Left lobe of liver (tissue), 2 donors: ENCODE measurements around the gene KLHL34. TPM values are rescaled to one million over a fixed set of nuclear protein-coding genes. Genes with fewer than 3 reads are reported as not detected.
A peak's percentile ranks its signal among the peaks of the same experiment; 100 is the strongest.

Experiments used
- ATAC-seq: fragments of 200-7000 bp; cut with Tn5 transposase; one replicate; pipeline ENCODE4 v1.9.1; 2020; ENCODE audit warnings: mild to moderate bottlenecking, moderate library complexity
- DNase-seq: peaks from one replicate; pipeline ENCODE4 v3.0.0-alpha.2; 2020; ENCODE audit warnings: low spot score
- total RNA-seq: library from RNA; stranded (reverse); gene quantifications from one replicate; pipeline ENCODE4 v1.2.1, GENCODE V29; 2021
- donor health status: DM: no; HTN: no; CAD: no; lungs with moderate emphysema.
- donor health status: DM: no; HTN: yes; CAD: no.

Gene KLHL34, protein sequence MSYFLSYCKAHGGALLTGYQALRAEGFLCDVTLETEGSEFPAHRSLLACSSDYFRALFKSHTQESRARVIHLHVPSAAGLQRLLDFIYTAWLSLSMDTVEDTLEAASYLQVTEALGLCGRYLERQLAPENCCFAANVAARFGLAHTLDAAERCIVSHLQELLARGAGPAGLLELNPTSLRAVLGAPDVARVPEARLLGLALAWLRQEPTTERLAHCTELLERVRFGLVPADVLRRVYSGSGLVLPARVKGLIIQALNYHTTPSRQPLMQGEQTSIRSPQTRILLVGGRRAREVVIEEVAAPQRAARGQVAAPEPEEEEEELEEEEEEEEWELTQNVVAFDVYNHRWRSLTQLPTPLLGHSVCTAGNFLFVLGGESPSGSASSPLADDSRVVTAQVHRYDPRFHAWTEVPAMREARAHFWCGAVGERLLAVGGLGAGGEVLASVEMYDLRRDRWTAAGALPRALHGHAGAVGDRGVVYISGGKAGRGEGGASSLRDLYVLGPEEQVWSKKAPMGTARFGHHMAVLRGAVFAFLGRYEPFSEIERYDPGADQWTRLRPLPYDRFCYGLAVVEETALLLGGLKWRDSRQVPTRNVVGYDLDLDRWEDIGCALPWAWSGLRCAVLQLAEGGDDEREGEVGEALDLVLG
- 0.33 TPM for total RNA-seq

- ATAC-seq: peak; percentile 94
- no peak for DNase-seq
Observed at GRCh38 chrX:21658152-21658737, at the start of gene KLHL34. Gene KLHL34 (minus strand): TSS chrX:21658330. CDS start chrX:21657788, 542 bp downstream.

- no peak for ATAC-seq
- DNase-seq: no peak
Observed at GRCh38 chrX:21705225-21705624, 47.1 kb upstream of the KLHL34 start.

DNA sequence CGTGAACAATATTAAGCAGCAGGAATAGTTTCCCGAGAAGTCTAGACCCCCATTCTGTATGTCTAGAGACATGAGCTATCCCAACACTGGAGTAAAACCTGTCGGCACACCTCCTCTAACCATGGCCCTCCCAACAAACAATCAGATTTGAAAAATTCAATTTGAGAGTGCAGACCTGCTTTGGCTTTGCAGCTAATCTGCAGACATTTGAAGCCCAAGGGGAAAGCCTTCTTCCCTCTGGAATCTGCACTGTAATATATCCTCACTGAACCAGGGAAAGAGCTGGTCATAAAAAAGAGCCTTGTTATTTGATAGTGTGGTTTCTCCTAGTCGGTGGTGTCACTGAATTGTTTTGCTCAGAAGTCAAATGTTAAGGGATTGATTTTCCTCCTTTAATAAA lies 44.6 kb upstream of the KLHL34 start:
- no peak for ATAC-seq
- no peak for DNase-seq

DNA sequence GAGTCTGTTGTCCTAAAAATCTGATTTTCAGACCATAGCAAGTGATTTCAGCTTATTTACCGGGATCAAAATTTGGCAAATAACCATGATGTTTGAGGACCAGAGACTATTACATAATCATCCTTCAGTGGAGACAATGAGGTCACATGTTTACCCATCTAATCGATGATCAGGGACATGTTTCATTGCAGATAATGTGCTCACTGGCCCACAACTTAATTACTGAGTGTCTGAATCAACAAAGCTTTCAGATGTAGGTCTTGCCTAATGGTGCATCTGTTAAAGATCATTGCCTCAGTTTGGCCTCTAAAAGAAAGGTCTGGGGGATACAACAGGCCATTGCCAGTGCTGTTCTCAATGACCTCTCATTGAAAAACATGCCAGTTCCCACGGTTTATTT lies 42.8 kb upstream of the KLHL34 start:
- ATAC-seq (peak; percentile 77), DNase-seq (no peak)

- DNase-seq (no peak), ATAC-seq (no peak)
Observed at GRCh38 chrX:21700275-21700674, 42.1 kb upstream of the KLHL34 start.

GRCh38 chrX:21699136-21699535 lies 41.0 kb upstream of the KLHL34 start:
- DNase-seq (no peak), ATAC-seq (no peak)

DNA sequence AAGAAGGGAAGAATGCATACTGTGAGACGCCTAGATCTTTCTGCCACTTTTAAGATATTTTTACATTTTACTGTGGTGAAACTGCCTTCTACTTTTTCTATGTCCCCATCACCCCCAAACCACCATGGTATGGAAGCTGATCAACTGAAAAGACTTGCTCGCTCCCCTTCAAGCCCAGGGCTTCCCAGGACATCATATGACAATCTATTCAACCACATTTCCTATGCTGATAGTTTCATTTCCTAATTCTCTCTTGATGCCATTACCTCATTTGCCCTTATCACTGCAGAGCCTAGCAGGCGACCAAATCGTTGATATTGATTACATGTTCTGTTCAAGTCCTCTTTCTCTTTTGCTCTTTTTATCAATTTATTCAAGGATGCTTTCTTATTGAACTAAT lies 40.1 kb upstream of the KLHL34 start:
- ATAC-seq: no peak
- no peak for DNase-seq

DNA sequence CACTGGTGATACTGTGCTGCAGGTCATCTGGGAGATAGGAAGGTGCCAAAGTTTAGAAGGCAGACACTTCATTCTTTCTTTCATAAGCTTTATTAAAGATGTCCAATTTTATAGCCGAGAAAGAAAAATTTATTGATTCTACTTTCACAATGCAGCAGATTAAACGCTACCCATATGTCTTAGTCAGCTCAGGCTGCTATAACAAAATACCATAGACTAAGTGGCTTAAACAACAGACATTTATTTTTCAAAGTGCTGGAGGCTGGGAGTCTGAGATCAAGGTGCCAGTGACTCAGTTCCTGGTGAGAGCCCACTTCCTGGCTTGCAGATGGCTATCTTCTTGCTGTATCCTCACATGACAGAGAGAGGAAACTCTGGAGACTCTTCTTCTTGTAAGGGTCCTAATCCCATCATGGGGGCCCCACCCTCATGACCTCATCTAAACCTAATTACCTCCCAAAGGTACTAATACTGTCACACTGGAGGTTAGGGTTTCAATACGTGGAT lies 33.4 kb upstream of the KLHL34 start:
- DNase-seq: no peak

GRCh38 chrX:21683941-21684340 lies 25.8 kb upstream of the KLHL34 start:
- no peak for DNase-seq
- ATAC-seq: peak; percentile 23

More for the DNA sequence above, 33.4 kb upstream of the KLHL34 start:
- ATAC-seq: no peak

DNA sequence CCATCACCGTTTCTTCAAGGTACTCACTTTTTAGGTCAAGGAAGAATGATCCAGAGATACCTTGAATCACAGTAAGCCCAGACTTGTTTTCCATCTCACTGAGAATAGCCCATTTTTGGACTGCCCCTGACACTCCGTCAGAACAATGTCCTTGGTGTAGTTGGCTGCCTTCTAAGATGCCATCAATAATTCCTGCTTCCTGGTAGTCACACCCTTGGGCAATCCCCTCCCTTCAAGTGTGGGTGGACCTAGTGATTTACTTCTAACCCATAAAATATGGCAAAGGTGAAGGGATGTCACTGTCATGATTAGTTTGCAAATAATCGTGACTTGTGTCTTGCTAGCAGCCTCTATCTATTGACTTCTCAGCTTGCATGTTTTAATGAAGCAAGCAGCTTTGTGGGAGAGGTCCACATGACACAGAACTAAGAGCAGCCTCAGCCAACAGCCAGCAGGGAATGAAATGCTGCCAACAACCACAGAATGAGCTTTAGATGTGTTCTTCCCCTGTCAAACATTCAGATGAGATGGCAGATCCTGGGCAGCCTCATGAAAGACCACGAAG lies 20.0 kb upstream of the KLHL34 start:
- DNase-seq: no peak
- no peak for ATAC-seq

DNA sequence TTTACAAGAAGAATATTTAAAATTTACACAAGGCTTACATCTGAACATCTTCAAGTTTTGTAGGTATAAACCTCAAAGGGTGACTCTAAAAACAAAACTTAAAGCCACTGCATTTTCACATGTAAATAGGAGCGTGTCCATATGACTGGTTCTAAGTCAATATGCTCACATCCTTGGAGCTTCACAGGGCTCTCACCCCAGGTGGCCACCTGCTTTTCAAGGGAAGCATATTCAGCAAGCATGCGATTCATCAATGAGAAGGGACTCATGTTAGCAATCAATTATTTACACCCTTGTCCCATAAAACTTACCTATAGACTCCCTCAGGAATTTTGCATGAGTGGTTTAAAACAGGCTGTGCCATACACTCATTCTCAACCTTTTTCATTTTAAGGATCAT lies 17.8 kb upstream of the KLHL34 start:
- ATAC-seq (no peak), DNase-seq (no peak)

DNA sequence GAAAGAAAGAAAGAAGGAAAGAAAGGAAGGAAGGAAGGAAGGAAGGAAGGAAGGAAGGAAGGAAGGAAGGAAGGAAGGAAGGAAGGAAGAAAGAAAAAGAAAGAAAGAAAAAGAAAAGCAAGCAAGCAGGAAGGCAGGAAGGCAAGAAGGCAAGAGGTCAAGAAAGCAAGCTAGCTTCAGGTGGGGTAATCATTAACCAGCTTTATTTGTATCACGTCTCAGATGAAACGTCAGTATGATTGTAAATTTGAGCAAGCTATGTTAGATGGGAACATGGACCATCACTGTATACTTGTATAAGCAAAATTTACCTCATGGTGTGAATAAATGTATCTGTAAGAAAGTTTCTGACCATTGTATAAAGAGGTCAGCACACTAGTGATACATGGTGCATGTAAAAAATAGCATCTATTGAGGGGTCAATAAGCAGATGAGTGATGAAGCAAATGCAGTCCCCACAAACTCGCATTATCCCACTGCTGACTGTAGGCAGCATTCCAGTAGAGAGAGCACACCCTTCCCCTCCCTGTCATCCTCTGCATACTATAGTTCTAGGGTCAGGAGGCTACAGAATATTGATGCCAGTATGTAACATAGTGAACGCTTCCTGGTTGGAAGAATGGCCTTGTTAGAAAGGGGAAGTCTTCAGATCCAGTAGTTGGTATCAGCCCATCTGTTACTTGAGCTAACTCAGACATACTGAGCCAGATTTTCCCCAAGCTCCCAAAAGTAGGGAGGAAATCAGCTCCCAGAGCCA lies 16.5 kb upstream of the KLHL34 start:
- ATAC-seq: no peak
- DNase-seq: no peak

- no peak for ATAC-seq
- DNase-seq: no peak
Observed at GRCh38 chrX:21666679-21667078, 8.5 kb upstream of the KLHL34 start.

DNA sequence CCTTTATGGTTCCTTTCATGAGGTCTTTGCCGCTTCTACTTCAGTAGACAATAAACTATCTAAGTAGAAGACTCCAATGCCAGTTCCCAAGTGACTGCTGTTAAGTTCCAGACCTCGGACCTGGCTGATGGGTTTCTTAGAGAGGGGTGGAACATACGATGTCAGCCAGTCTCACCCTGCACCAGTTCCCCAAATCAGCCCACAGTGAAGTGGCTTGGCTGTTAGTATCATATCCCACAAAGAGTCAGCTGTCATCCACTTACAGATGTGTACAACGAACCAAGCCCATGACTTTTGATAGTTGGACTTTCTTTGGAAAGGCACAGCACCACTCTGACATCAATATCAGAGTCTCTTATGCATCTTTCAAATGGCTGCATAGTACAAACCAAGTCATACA lies 8.1 kb upstream of the KLHL34 start:
- no peak for DNase-seq
- no peak for ATAC-seq

DNA sequence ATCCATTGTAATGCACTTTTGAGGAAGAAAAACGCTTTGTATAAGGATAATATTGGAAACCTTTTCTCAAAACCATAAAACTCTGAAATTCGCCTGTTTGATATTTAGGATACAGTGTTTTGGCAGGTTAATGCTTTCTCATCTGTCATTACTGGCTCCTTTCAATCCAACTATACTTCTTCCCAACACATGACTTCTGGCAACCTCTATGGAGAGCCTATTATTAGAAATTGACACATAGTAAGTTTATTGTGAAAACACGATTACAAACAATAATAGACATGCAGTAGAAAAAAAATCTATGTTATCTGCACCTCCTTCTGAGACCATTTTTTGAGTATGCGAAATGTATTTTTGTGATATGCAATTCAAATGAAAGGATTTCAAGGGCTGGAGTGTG lies 4.6 kb upstream of the KLHL34 start:
- no peak for DNase-seq
- ATAC-seq: no peak

- ATAC-seq: no peak
- DNase-seq: no peak
Observed at GRCh38 chrX:21661316-21661715, 3.2 kb upstream of the KLHL34 start.

GRCh38 chrX:21660156-21660555 lies 2.0 kb upstream of the KLHL34 start:
- ATAC-seq (no peak), DNase-seq (no peak)

DNA sequence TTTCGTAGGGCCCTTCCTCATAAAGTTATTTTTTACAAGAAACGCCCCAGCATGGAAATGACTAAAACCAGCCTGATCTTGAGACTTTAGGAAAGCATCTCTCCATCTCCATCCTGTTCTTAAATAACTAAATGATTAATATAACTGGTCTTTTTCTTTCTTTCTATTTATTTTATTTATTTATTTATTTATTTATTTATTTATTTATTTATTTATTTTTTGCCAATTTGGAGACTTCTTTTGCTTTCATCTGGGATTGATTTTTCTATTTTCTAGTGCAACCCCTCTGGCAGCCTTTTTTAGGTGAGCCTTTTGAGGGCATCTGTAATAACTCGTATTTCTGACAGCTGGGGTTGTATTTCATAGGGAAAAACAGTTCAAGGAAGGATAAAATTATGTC lies 1.2 kb upstream of the KLHL34 start:
- DNase-seq: no peak
- ATAC-seq: no peak

DNA sequence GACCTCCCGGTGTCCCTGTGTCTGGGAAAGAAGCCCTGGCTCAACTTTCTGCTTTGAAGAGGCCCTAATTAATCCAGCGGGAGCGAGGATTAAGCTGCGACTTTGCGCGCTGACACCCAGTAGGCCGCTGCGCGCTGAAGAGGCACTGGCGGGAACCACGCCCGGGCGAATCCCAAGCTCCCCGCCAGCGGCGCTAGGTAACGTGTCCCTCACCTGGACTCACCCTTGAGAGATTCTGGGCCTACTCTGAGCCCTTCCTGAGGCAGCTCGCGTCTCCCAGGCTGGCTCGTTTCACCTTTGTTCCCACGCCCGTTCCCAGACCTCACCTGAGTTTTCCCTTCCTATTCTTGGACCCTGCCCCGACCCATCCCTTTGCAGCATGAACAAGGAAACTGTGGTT lies 616 bp upstream of the KLHL34 start:
- peak; percentile 82 for ATAC-seq
- no peak for DNase-seq

DNA sequence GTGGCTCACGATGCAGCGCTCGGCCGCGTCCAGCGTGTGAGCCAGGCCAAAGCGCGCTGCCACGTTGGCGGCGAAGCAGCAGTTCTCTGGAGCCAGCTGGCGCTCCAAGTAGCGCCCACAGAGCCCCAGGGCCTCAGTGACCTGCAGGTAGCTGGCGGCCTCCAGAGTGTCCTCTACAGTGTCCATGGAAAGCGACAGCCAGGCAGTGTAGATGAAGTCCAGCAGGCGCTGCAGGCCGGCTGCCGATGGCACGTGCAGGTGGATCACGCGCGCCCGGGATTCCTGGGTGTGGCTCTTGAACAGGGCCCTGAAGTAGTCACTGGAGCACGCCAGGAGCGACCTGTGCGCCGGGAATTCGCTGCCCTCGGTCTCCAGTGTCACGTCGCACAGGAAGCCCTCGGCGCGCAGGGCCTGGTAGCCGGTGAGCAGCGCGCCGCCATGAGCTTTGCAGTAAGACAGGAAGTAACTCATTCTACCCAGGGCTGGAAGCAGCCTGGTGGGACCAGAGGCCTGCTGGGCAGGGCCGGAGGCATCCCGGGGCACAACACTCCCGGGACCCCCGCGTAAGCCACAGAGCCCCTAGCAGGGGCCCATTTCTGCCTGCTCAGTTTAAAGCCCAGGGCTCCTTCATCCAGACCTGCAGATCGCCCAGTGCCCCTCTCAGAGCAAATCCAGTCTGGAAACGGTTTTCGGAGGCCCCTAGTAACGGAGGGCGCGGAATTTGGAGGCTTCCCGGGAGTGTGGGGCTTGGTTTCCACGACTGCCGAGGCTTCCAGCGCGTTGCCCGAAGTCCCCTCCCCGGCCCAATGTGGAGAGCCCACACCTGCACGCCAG lies 595 bp downstream of the KLHL34 start:
- DNase-seq (no peak), ATAC-seq (no peak)
